Fibroblast of villous mesenchyme (primary cell): ENCODE data around the gene EXOC2. TPM values are rescaled to one million over a fixed set of nuclear protein-coding genes. Genes with fewer than 3 reads are reported as not detected.
"Not testable (repeated sequence)": the region's sequence is repeated elsewhere in the genome, so short reads cannot be mapped to it uniquely, and the experiment has no call there.

Experiments used
- DNase-seq: peaks from one replicate; pipeline ENCODE4 v3.0.0-alpha.2; 2010; ENCODE audit warnings: low read depth
- H3K4me3 ChIP-seq: 2 replicates; pipeline ENCODE4 v1.5.1; 2011; ENCODE audit warnings: low read depth, mild to moderate bottlenecking, low read length
- total RNA-seq: library from RNA; depleted of rRNA; stranded (reverse); fragments of >200 nt; gene quantifications from 2 replicates; pipeline ENCODE4 v1.2.3, GENCODE V29; 2012
- TF ChIP-seq, protein P1 (sequence below): IDR thresholded peaks from 2 replicates; pipeline ENCODE4 v1.5.1; 2012; ENCODE audit warnings: low read depth, mild to moderate bottlenecking, low read length; ENCODE audit not compliant: insufficient read depth

Gene EXOC2
- total RNA-seq, 1 donor: 29.8 TPM

DNA sequence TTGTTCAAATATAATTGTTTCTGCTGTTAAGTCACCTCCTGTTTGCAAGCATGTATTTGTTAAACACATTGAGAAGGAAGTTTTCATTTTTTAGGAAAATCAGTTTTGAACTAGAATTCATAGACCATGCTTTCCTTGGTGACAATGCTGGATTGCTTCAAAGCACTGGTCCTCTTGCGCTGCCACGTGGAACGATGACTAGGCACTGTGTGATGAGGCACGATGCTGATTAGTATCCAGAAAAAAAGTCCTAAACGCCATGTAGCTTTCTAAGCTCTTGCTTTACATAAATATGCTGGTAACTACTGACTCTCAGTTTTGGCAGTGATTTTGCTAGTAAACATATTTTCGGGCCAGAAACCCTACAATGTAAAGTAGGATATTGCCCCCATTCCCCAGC is 11.1 kb upstream of the EXOC2 start:
- DNase-seq: no peak
- no peak overlapping the region for H3K4me3 ChIP-seq
- TF ChIP-seq, protein P1, sequence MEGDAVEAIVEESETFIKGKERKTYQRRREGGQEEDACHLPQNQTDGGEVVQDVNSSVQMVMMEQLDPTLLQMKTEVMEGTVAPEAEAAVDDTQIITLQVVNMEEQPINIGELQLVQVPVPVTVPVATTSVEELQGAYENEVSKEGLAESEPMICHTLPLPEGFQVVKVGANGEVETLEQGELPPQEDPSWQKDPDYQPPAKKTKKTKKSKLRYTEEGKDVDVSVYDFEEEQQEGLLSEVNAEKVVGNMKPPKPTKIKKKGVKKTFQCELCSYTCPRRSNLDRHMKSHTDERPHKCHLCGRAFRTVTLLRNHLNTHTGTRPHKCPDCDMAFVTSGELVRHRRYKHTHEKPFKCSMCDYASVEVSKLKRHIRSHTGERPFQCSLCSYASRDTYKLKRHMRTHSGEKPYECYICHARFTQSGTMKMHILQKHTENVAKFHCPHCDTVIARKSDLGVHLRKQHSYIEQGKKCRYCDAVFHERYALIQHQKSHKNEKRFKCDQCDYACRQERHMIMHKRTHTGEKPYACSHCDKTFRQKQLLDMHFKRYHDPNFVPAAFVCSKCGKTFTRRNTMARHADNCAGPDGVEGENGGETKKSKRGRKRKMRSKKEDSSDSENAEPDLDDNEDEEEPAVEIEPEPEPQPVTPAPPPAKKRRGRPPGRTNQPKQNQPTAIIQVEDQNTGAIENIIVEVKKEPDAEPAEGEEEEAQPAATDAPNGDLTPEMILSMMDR: no peak

DNA sequence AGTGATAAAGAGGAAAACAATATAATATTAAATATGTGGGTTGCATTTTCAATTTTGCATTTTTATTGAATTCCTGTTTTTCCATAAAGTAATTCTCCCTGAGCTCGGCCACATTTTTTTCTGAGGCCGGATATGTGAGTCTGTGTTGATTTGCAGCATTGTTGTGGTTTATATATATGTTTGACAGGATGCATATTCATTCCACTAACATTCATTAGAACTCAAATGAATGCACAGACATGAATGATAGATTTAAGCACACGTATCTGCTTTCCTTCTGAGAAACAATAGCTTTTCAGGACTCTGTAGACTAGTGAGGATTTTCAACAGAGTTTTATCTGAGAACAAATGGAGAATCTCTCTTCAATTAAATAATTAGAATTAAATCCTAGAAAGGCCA is 10.6 kb upstream of the EXOC2 start:
- TF ChIP-seq, protein P1: no peak
- H3K4me3 ChIP-seq: no peak overlapping the region
- DNase-seq: no peak

DNA sequence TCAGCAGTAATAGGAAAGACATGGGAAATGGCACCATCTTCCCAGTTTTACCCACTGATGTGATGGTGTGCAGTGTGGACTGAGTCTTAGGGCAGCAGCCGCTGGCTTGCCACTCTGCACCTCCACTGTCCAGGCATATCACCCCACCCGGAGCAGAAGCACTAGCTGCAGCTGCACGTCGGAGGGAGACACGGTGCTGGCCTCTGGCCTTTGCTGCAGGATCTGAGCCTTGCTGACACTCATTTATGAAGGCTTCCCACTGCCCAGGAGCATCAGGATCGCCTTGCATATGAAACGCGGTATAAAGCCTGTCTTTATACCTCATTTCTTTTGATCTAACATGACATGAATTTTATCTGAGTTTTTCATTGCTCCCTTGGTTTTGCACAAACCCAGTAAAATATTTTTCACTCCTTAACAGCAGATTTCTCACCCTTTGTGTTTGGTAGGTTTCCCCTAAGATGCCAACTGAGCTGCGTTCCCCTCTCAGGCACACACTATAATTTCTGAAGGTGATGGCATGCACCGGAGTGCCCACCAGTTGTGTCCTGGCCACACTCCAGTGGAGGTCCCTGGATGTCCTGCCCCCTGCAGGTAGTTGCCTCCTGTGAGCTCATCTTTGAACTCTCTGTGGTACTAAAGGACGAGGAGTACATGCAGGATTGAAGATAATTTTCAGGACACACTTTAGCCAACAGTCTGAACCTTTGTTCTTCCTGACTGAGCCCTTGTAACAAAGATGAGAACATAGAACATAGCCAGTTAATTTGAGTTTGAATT is 9.0 kb upstream of the EXOC2 start:
- H3K4me3 ChIP-seq: no peak overlapping the region
- TF ChIP-seq, protein P1: peak; percentile 23
- DNase-seq: no peak

DNA sequence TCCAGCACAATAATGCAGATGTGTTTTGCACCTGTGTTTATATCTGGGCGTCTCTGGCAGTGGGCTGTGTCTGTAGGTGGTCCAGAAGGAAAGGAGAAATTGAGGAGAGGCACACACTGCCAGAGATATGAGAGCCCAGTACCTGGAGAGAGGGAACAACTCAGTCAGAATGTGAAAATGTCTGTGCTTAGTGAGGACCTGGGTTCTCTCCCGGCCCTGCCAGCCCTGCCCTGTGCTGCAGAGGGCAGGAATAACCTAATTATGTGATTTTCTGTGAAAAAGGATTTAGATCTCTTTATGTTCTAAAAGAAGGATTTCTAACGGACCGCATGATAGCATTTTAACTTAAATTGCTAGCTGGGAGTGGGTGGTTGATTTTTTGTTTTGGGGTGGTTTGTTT is 8.3 kb upstream of the EXOC2 start:
- DNase-seq: no peak
- TF ChIP-seq, protein P1: no peak
- H3K4me3 ChIP-seq: no peak overlapping the region

DNA sequence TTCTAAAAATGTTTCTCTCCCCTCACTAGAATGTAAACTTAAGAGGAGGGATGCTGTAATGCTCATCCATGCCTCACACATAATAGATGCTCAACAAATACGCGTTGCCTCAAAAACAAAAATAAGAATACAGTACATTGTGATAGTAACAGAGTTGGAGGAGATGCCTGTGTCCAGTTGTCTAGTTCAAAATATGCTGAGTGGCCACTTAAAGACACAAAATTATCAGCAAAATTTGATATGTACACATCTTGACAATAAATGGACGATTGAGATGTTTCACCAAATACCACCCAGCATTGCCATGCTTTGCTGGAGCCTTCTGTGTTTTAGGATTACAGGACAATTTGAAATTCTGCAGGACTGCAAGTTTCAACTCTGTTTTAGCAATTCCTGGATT is 7.6 kb upstream of the EXOC2 start:
- no peak overlapping the region for H3K4me3 ChIP-seq
- DNase-seq: no peak
- TF ChIP-seq, protein P1: no peak

DNA sequence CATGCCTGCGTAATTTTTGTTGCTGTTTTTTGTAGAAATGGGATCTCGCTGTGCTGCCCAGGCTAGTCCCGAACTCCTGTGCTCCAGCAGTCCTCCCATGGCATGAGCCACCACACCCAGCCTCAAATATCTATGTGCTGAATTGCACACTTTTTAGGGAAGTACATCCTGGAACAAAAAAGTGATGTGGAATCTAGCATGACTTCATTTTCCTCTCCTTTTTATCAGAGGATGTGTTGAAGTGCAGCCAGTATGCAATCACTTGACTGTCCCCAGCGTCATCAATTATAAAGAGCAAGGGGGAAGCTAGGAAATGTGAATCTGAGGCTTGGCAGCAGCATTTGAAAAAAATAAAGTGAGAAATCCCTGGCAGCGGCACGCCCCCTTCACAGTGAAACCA is 6.4 kb upstream of the EXOC2 start:
- H3K4me3 ChIP-seq: no peak overlapping the region
- no peak for DNase-seq
- TF ChIP-seq, protein P1: no peak

DNA sequence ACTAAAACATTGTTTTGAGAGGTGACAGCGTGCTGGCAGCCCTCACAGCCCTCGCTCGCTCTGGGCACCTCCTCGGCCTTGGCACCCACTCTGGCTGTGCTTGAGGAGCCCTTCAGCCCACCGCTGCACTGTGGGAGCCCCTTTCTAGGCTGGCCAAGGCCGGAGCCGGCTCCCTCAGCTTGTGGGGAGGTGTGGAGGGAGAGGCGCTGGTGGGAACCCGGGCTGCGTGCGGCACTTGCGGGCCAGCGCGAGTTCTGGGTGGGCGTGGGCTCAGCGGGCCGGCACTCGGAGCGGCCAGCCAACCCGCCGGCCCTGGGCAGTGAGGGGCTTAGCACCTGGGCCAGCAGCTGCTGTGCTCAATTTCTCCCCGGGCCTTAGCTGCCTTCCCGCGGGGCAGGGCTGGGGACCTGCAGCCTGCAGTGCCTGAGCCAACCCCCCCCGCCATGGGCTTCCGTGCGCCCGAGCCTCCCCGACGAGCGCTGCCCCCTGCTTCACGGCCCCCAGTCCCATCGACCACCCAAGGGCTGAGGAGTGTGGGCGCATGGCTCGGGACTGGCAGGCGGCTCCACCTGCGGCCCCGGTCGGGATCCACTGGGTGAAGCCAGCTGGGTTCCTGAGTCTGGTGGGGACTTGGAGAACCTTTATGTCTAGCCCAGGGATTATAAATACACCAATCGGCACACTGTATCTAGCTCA is 1.6 kb upstream of the EXOC2 start:
- not testable (repeated sequence) for H3K4me3 ChIP-seq, DNase-seq
